ENCODE results near the gene CSPG5.
A peak's percentile ranks its signal among the peaks of the same experiment; 100 is the strongest.

The CSPG5 gene

GRCh38 chr3:47536221-47536891 lies 42.3 kb downstream of the CSPG5 start:
- no peak for DNase-seq

DNA sequence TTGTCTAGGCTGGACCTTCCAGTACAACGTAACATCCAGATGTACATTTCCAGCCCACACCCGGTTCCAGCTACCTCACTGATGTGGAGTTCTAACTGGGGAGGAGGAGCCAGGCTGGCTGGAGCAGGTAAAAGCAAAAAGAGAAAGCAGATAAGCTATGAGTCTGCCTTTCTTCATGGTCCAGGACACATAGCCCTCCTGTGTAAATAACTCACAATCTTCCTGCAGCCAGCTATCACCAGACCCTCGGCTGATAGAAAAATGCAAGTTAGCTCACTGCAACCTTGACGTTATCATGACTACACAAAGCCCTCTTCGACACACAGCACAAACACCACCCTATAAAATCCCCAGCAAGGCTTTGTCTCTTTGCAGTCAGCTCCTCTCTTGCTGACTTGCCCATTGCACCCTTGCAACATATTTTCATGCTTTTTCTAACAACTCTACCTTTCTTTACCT lies 44.6 kb downstream of the CSPG5 start:
- no peak for DNase-seq

GRCh38 chr3:47533481-47533880 lies 45.2 kb downstream of the CSPG5 start:
- no peak for DNase-seq

DNA sequence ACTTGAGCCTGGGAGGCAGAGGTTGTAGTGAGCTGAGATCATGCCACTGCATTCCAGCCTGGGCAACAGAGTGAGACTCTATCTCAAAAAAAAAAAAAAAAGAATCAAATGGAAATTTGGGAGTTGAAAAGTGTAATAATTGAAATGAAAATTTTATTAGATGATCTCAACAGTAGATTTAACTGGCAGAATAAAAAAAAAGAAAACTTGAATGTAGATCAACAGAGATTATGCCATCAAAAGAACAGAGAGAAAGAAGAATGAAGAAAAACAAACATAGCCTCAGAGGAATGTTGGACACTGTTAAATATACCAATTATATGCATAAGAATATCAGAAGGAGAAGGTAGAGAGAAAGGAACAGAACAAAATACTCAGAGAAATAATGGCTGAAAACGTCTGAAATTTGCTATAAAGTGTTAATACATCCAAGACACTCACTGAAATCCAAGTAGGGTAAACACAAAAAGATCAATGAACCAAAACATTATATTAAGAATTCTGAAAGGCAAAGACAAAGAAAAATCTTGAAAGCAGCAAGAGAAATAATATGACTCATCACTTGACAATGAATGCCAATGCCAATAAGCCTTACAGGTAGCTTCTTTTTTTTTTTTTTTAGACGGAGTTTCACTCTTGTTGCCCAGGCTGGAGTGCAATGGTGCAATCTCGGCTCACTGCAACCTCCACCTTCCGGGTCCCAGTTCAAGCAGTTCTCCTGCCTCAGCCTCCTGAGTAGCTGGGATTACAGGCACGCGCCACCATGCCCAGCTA lies 50.5 kb downstream of the CSPG5 start:
- no peak for DNase-seq

GRCh38 chr3:47525617-47526016 lies 53.0 kb downstream of the CSPG5 start:
- no peak for DNase-seq

DNA sequence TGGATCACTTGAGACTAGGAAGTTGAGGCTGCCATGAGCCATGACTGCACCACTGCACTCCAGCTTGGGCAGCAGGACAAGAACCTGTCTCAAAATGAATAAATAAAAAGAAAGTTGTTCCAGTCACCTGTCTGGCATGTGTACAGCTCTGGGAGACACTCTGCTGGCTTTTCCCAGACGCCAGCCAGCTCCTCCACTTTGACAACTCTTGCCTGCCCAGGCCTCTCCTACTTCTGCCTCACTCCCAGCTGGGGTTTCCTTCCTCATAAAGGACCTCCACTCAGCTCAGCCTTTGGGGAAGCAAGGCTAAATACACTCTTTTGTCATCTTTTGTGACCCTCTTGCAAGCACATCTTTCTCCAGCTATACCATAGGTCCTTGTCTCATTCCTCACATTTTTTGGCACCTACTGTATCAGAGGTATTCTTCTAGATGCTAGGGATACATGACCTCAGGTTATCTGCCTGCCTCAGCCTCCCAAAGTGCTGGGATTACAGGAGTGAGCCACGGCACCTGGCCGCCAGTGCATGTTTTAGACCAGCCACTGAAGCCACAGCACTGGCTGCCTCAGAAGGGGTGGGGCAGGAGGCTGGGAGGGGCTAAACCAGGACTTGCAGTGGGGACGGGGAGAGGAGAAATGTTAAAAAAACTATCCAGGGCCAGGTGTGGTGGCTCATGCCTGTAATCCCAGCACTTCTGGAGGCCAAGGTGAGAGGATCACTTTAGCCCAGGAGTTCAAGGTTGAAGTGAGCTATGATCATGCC lies 55.2 kb downstream of the CSPG5 start:
- DNase-seq, result no peak

GRCh38 chr3:47522082-47522987 lies 56.3 kb downstream of the CSPG5 start:
- DNase-seq, result peak; percentile 72

- DNase-seq, result no peak
Observed at GRCh38 chr3:47520756-47521155, 57.9 kb downstream of the CSPG5 start.

DNA sequence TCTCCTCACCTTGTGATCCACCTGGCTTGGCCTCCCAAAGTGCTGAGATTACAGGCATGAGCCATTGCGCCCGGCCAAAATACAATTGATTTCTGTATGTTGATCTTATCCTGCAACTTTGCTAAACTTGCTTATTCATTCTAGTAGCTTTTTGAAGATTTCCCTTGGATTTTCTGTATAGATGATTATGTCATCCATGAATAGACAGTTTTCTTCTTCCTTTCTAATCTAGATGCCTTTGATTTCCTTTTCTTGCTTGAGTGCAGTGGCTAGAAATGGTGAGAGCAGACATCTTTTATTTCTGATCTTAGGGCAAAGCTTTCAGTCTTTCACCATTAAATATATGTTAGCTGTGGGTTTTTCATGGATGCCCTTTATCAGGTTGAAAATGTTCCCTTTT lies 60.7 kb downstream of the CSPG5 start:
- DNase-seq, result no peak

DNA sequence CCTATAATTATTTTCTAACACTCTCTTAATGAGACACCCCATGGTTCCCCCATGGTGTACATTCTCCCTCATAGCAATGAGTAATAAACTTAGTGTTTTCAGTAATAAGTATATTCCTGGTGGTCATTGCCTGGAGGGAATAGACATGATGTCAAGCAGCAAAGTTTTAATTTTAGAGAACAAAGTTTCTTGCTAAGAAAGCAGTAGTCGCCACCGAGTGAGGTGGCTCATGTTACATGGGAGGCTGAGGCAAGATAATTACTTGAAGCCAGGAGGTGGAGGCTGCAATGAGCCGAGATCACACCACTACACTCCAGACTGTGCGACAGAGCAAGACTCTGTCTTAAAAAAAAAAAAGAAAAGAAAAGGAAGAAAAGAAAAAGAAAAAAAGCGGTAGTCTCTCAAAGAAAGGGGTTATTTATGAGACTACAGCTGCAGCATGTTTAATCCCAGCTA lies 62.8 kb downstream of the CSPG5 start:
- no peak for DNase-seq

- DNase-seq, result no peak
Observed at GRCh38 chr3:47515100-47515499, 63.6 kb downstream of the CSPG5 start.

GRCh38 chr3:47513125-47513929 lies 65.3 kb downstream of the CSPG5 start, which contains the start of gene ELP6:
ELP6 (minus strand) TSS chr3:47513712; CDS start chr3:47513590, 122 bp downstream.
- DNase-seq, result peak; percentile 97

DNA sequence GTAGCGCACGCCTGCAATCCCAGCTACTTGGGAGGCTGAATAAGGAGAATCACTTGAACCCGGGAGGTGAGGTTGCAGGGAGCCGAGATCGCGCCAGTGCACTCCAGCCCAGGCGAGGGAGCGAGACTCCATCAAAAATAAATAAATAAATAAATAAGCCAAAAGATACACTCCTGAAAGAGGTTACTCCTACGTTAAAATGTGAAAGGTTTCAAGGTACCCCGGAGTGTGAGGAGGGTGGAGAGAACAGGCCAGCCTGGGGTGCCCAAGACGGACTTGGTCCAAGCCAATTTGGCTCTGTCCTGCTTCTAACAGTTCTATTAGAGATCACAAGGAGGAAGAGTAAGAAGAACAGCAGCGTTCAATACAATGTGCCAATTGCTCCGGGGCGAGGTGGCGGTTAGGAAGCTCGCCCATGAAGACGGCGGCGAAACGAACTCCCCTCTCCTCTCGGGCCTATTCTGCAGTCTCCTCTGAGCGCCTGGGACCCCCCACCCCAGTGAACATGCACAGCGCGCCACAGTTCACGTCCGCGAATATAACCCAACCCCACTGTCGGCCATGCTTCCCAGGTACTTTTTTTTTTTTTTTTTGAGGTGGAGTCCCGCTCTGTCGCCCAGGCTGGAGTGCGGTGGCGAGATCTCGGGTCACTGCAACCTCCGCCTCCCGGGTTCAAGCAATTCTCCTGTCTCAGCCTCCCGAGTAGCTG lies 66.1 kb downstream of the CSPG5 start:
- DNase-seq, result peak; percentile 38

Measured in activated naive CD4-positive, alpha-beta T cell treated with anti-CD3 and anti-CD28 coated beads, Interleukin-2, amount 50 U/mL, for 16 hours (primary cell).